Measurements from ENCODE around the gene CRACDL. TPM values are rescaled to one million over a fixed set of nuclear protein-coding genes. Genes with fewer than 3 reads are reported as not detected.

CRACDL gene
- total and polyA plus RNA-seq, 2 donors (not counting 1 experiment from before 2014, with no cell fraction given) = 0.25 TPM; not detected in 1

- H3K79me2 ChIP-seq (ENCODE audit: control insufficient read depth, insufficient read depth, low read length) = no peaks in the 10 kb centered on the region
- Mint-ChIP-seq H3K9me3 (ENCODE audit: insufficient read depth) (no peaks in the 10 kb centered on the region), H3K27ac (no peak overlapping the region), H3K27me3 (peaks cover 38% of the 10 kb centered on the region), H3K4me1 (no peaks in the 10 kb centered on the region), H3K4me3 (no peak overlapping the region)
- intact Hi-C loops (cut with micrococcal nuclease) = no loop called here
- ChIA-PET CTCF (interaction anchor here (0.6 kb wide), 1 partner anchor 781 kb away, joined by 3 read pairs; no protein-coding TSS in a partner anchor), POLR2A (no interaction called here)
- no peak overlapping the region for H3K4me3 ChIP-seq (ENCODE audit: control extremely low read depth in 1 of 5, extremely low read depth in 1 of 5, insufficient read depth in 1 of 5, low read depth in 2 of 5, low read length in 4 of 5)
- no peaks in the 10 kb centered on the region for H4K20me1 ChIP-seq (ENCODE audit: control insufficient read depth, insufficient read depth, low read length, poor library complexity, severe bottlenecking)
- no peak overlapping the region for H3K27ac ChIP-seq (ENCODE audit: low read length in 2 of 2)
- peaks cover 0 to 10% (median 2%) of the 10 kb centered on the region in 4 experiments for H3K27me3 ChIP-seq (replicated peaks in 1 of 4; ENCODE audit: control extremely low read depth in 1 of 4, control insufficient read depth in 3 of 4, insufficient read depth in 4 of 4, low read length in 3 of 4)
- DNase-seq (no peak), ATAC-seq (ENCODE audit: low read depth) (no peak)
- TF ChIP-seq EZH2 (IDR thresholded peaks at IDR 0.05; ENCODE audit: borderline replicate concordance, insufficient read depth, low read depth, low read length, poor library complexity, severe bottlenecking) (no peak), CTCF (IDR thresholded peaks at IDR 0.05) (no peak)
- H3K36me3 ChIP-seq (replicated peaks in 1 of 2; ENCODE audit: control extremely low read depth in 1 of 2, control insufficient read depth in 1 of 2, extremely low read depth in 1 of 2, insufficient read depth in 2 of 2, low read length in 1 of 2) = no peaks in the 10 kb centered on the region
- H2AFZ ChIP-seq (ENCODE audit: insufficient read depth, low read depth, low read length, poor library complexity, severe bottlenecking) = no peak overlapping the region
- no peaks in the 10 kb centered on the region for H3K4me1 ChIP-seq (ENCODE audit: control insufficient read depth in 2 of 2, insufficient read depth in 2 of 2, low read length in 2 of 2)
- H3K9me3 ChIP-seq (ENCODE audit: control extremely low read depth in 1 of 3, control insufficient read depth in 2 of 3, insufficient read depth in 1 of 3, low read length in 2 of 3) = no peaks in the 10 kb centered on the region
- no peak overlapping the region for H3K4me2 ChIP-seq (replicated peaks; ENCODE audit: low read depth, low read length, poor library complexity, severe bottlenecking)
- WGBS (ENCODE audit: insufficient coverage) = 88% methylated on average over 4 of the region's 5 CpGs
- H3K9ac ChIP-seq (ENCODE audit: low read length) = no peak overlapping the region
Observed at GRCh38 chr2:98948956-98949739, 13.1 kb upstream of the CRACDL start.

- H3K4me1 Mint-ChIP-seq = no peaks in the 10 kb centered on the region
- H3K4me2 ChIP-seq (replicated peaks; ENCODE audit: low read depth, low read length, poor library complexity, severe bottlenecking) = no peak overlapping the region
Observed at GRCh38 chr2:98947554-98947953, 11.5 kb upstream of the CRACDL start.

More at GRCh38 chr2:98947554-98947953, 11.5 kb upstream of the CRACDL start:
- Histone ChIP-seq H3K9ac (ENCODE audit: low read length) (no peak overlapping the region), H3K27me3 (replicated peaks in 1 of 4; ENCODE audit: control extremely low read depth in 1 of 4, control insufficient read depth in 3 of 4, insufficient read depth in 4 of 4, low read length in 3 of 4) (peaks cover 0 to 10% (median 2%) of the 10 kb centered on the region in 4 experiments), H3K9me3 (ENCODE audit: control extremely low read depth in 1 of 3, control insufficient read depth in 2 of 3, insufficient read depth in 1 of 3, low read length in 2 of 3) (no peaks in the 10 kb centered on the region), H3K27ac (ENCODE audit: low read length in 2 of 2) (no peak overlapping the region), H3K4me3 (ENCODE audit: control extremely low read depth in 1 of 5, extremely low read depth in 1 of 5, insufficient read depth in 1 of 5, low read depth in 2 of 5, low read length in 4 of 5) (no peak overlapping the region), H3K4me1 (ENCODE audit: control insufficient read depth in 2 of 2, insufficient read depth in 2 of 2, low read length in 2 of 2) (no peaks in the 10 kb centered on the region), H3K79me2 (ENCODE audit: control insufficient read depth, insufficient read depth, low read length) (no peaks in the 10 kb centered on the region), H2AFZ (ENCODE audit: insufficient read depth, low read depth, low read length, poor library complexity, severe bottlenecking) (no peak overlapping the region), H4K20me1 (ENCODE audit: control insufficient read depth, insufficient read depth, low read length, poor library complexity, severe bottlenecking) (no peaks in the 10 kb centered on the region), H3K36me3 (replicated peaks in 1 of 2; ENCODE audit: control extremely low read depth in 1 of 2, control insufficient read depth in 1 of 2, extremely low read depth in 1 of 2, insufficient read depth in 2 of 2, low read length in 1 of 2) (no peaks in the 10 kb centered on the region)
- TF ChIP-seq CTCF (IDR thresholded peaks at IDR 0.05) (no peak), EZH2 (IDR thresholded peaks at IDR 0.05; ENCODE audit: borderline replicate concordance, insufficient read depth, low read depth, low read length, poor library complexity, severe bottlenecking) (no peak)
- Mint-ChIP-seq H3K9me3 (ENCODE audit: insufficient read depth) (no peaks in the 10 kb centered on the region), H3K4me3 (no peak overlapping the region), H3K27me3 (peaks cover 38% of the 10 kb centered on the region), H3K27ac (no peak overlapping the region)
- ATAC-seq (ENCODE audit: low read depth) = no peak
- ChIA-PET CTCF (no interaction called here), POLR2A (no interaction called here)
- DNase-seq = no peak
- intact Hi-C loops (cut with micrococcal nuclease) = no loop called here
- 81% methylated on average over 5 of the region's 8 CpGs for WGBS (ENCODE audit: insufficient coverage)

All from B cell (primary cell).